ENCODE results near the gene AK1. TPM values are rescaled to one million over a fixed set of nuclear protein-coding genes. Genes with fewer than 3 reads are reported as not detected.

AK1 gene
- total RNA-seq, 1 donor from 2014 or later = 18.3 TPM

DNA sequence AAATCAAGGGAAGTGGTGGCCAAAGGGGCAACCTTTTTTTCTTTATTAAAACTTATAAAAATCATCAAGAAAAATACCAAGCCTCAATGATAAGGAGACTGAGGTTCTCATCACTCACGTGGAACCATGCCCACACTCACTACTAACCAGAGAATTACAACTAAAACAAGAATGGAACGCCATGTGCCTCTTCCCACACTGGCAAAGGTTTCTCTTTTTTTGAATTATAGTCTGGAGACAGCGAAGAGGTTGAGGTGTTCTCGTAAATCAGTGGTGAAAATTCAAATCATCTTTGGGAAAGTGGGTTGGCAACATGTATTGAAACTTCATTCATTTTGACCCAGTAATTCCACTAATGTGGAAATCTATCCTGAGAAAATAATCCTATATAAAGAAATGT is 55.4 kb downstream of the AK1 start:
- no peak for DNase-seq (ENCODE audit: low spot score)

DNA sequence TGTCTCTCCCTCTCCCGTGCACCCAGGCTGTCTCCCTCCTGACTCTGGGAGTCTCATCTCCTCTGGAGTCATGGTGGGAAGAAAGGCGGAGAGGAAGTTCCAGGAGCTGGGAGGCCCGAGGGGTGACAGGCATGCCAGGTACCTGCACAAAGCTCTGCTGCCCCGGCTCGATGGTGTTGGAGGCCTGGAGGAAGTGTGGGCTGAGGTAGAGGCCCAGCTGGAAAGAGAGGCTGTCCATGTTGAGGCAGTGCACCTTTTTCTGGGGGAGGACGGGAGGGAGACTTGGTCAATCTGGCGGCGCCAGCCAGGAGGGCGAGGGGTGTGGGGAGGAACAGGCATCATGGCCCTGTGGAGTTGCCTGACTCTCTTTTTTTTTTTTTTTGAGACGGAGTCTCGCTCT is 58.9 kb downstream of the AK1 start:
- DNase-seq (ENCODE audit: low spot score) = no peak

DNA sequence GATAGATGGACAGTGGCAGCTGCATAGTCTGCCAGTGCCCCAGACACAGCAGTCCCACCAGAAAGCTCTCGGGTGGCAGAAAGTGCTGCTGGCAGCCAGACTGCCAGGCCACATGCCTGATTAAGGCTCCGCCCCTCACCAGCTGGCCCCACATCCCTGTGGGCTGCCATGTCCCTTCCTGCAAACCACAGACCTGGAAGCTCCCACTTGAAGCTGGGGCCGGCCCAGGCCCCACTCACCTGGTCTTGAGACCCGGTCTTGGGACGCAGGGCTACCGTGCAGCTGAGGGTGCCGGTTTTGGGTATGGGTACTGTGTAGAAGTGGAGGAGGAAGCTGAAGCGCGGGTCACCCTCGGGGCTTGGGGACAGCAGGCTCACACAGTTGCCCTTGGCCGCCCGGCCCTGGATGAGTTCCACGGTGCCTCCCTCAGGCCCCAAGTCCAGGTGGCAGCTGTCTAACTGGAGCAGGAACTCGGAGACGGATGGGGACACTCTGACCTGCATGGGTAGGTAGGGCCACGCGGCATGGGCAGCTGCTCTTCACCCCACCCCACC is 59.5 kb downstream of the AK1 start:
- no peak for DNase-seq (ENCODE audit: low spot score)

DNA sequence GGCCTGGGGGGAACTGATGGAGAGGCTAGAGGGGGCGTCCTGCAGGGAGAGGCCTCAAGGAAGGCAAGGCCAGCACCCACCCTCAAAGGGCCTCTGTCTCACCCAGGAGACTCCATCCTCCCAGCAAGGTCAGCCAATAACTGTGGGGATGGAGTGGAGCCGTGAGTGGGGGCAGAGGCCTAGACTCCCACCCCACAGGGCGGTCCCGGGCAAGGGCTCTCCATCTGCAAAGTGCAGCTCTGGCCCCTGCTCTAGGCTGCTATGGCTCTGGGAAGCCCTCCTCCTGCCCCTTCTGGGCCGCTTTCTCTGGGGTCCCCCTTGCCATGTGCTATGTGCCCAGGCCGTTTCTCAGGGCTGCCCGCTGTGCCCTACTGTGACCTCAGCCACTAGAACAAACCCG is 60.7 kb downstream of the AK1 start:
- DNase-seq (ENCODE audit: low spot score) = no peak

Other genes with a start within 250 kb of the AK1 start
- 2.9 TPM for gene CFAP157, start 170.7 kb downstream of the AK1 start, total RNA-seq (ENCODE audit: insufficient read depth, low replicate concordance)
- gene PTRH1, start 162.0 kb downstream of the AK1 start, total RNA-seq (ENCODE audit: insufficient read depth, low replicate concordance) = 8.4 TPM
- 0.24 TPM for gene TTC16, start 161.6 kb downstream of the AK1 start, total RNA-seq (ENCODE audit: insufficient read depth, low replicate concordance)
- gene TOR2A, start 142.4 kb downstream of the AK1 start, total RNA-seq (ENCODE audit: insufficient read depth, low replicate concordance) = 4.6 TPM
- gene SH2D3C, start 99.0 kb downstream of the AK1 start, total RNA-seq (ENCODE audit: insufficient read depth, low replicate concordance) = 4.6 TPM
- 22.4 TPM for gene CDK9, start 91.6 kb downstream of the AK1 start, total RNA-seq (ENCODE audit: insufficient read depth, low replicate concordance)
- 52.2 TPM for gene FPGS, start 74.8 kb downstream of the AK1 start, total RNA-seq (ENCODE audit: insufficient read depth, low replicate concordance)
- 5.1 TPM for gene ENG, start 23.0 kb downstream of the AK1 start, total RNA-seq (ENCODE audit: insufficient read depth, low replicate concordance)
- 30.8 TPM for gene ST6GALNAC6, start 21.9 kb upstream of the AK1 start, total RNA-seq (ENCODE audit: insufficient read depth, low replicate concordance)
- 16.9 TPM for gene ST6GALNAC4, start 39.4 kb upstream of the AK1 start, total RNA-seq (ENCODE audit: insufficient read depth, low replicate concordance)
- gene PIP5KL1, start 53.1 kb upstream of the AK1 start, total RNA-seq (ENCODE audit: insufficient read depth, low replicate concordance) = 1.4 TPM
- gene DPM2, start 60.2 kb upstream of the AK1 start, total RNA-seq (ENCODE audit: insufficient read depth, low replicate concordance) = 1.4 TPM
- gene EEIG1, start 103.3 kb upstream of the AK1 start, total RNA-seq (ENCODE audit: insufficient read depth, low replicate concordance) = 15.2 TPM
- 7.5 TPM for gene NAIF1, start 189.6 kb upstream of the AK1 start, total RNA-seq (ENCODE audit: insufficient read depth, low replicate concordance)
- gene SLC25A25, start 190.6 kb upstream of the AK1 start, total RNA-seq (ENCODE audit: insufficient read depth, low replicate concordance) = 33.5 TPM